Tibial nerve (tissue), 4 donors: ENCODE results near the gene DRP2. TPM values are rescaled to one million over a fixed set of nuclear protein-coding genes. Genes with fewer than 3 reads are reported as not detected.

ENCODE experiments used
- DNase-seq, 2 donors: peaks; one replicate each; pipeline ENCODE4 v3.0.0-alpha.2; 2019; ENCODE audit warnings: low spot score in 2 of 2
- H3K27ac ChIP-seq, 4 donors: fragments of 200-600 bp; sonication (generic) in 3 of 4; one replicate each; pipeline ENCODE4 v1.5.1; 2017 to 2019; ENCODE audit warnings: mild to moderate bottlenecking in 1 of 4
- H3K27me3 ChIP-seq, 2 donors: fragments of 200-600 bp; sonication (generic) in 1 of 2; one replicate each; pipeline versions ENCODE4 v1.5.1 to v1.6.0; 2017 to 2019
- H3K36me3 ChIP-seq, 3 donors: fragments of 200-600 bp; sonication (generic); one replicate each; pipeline ENCODE4 v1.5.1; 2018 to 2019
- H3K4me1 ChIP-seq, 4 donors: fragments of 200-600 bp; sonication (generic) in 3 of 4; one replicate each; pipeline ENCODE4 v1.5.1; 2017 to 2019
- H3K4me3 ChIP-seq, 4 donors: fragments of 200-600 bp; sonication (generic) in 3 of 4; one replicate each; pipeline ENCODE4 v1.5.1; 2017 to 2019; ENCODE audit warnings: mild to moderate bottlenecking in 1 of 4, moderate library complexity in 1 of 4
- H3K9me3 ChIP-seq, 4 donors: fragments of 200-600 bp; sonication (generic) in 3 of 4; one replicate each; pipeline ENCODE4 v1.5.1; 2017 to 2019
- CTCF ChIP-seq, 5 experiments: fragments of 200-600 bp in 3 of 5; fragments of 450-650 bp in 2 of 5; sonication (generic) in 3 of 5; IDR thresholded peaks; one replicate each; pipeline ENCODE4 v1.5.1; 2016 to 2019; ENCODE audit warnings: antibody characterized with exemption in 5 of 5, mild to moderate bottlenecking in 3 of 5, moderate library complexity in 2 of 5
- EP300 ChIP-seq, 2 donors: sonication (generic); formaldehyde crosslinking; IDR thresholded peaks; one replicate each; pipeline ENCODE4 v1.6.1; 2017; ENCODE audit warnings: antibody characterized with exemption in 2 of 2, mild to moderate bottlenecking in 1 of 2
- POLR2A ChIP-seq, 2 donors: fragments of 450-650 bp; IDR thresholded peaks; one replicate each; pipeline ENCODE4 v1.6.1; 2017; ENCODE audit warnings: antibody characterized with exemption in 2 of 2, mild to moderate bottlenecking in 2 of 2, moderate library complexity in 2 of 2
- WGBS, 2 donors: methylation state at CpG; one replicate each; pipeline ENCODE4 v1.1.5; 2018; 5-methylcytosine and 5-hydroxymethylcytosine counted together
- total RNA-seq, 4 donors: library from RNA; depleted of rRNA; stranded (reverse); fragments of >200 nt; gene quantifications; one replicate each; pipeline ENCODE4 v1.1.0, GENCODE V29; 2016

Gene DRP2
- total RNA-seq, 4 donors from 2014 or later, result 94.5 to 207 (median 183) TPM

GRCh38 chrX:101241531-101241930 lies 21.9 kb downstream of the DRP2 start:
- no peak for TF ChIP-seq POLR2A (IDR thresholded peaks at IDR 0.05)
- TF ChIP-seq EP300 (IDR thresholded peaks at IDR 0.05), result no peak
- no peak for TF ChIP-seq CTCF (IDR thresholded peaks at IDR 0.05)
- Histone ChIP-seq H3K4me3 (no peak overlapping the region), H3K36me3 (no peaks in the 10 kb centered on the region), H3K27me3 (no peaks in the 10 kb centered on the region), H3K9me3 (no peaks in the 10 kb centered on the region), H3K27ac (no peak overlapping the region), H3K4me1 (no peaks in the 10 kb centered on the region)
- no peak for DNase-seq
- 89 to 99% methylated on average over 9 of the region's 9 CpGs for WGBS, 2 donors

GRCh38 chrX:101252634-101253033 lies 33.0 kb downstream of the DRP2 start:
- Histone ChIP-seq H3K4me3 (no peak overlapping the region), H3K27me3 (no peaks in the 10 kb centered on the region), H3K4me1 (no peaks in the 10 kb centered on the region), H3K36me3 (no peaks in the 10 kb centered on the region), H3K9me3 (no peaks in the 10 kb centered on the region), H3K27ac (no peak overlapping the region)
- DNase-seq, result no peak
- no peak for TF ChIP-seq POLR2A (IDR thresholded peaks at IDR 0.05)
- no peak for TF ChIP-seq CTCF (IDR thresholded peaks at IDR 0.05)
- no peak for TF ChIP-seq EP300 (IDR thresholded peaks at IDR 0.05)
- WGBS, 2 donors, result 60 to 64% methylated on average over 1 to 2 of the region's 2 CpGs

GRCh38 chrX:101257448-101258258 lies 38.1 kb downstream of the DRP2 start:
- Histone ChIP-seq H3K4me1 (no peaks in the 10 kb centered on the region), H3K27me3 (no peaks in the 10 kb centered on the region), H3K9me3 (no peaks in the 10 kb centered on the region), H3K4me3 (no peak overlapping the region), H3K27ac (no peak overlapping the region), H3K36me3 (no peaks in the 10 kb centered on the region)
- no peak for DNase-seq
- 58 to 66% methylated on average over 4 of the region's 4 CpGs for WGBS, 2 donors
- TF ChIP-seq CTCF (IDR thresholded peaks at IDR 0.05), result no peak
- no peak for TF ChIP-seq EP300 (IDR thresholded peaks at IDR 0.05)
- TF ChIP-seq POLR2A (IDR thresholded peaks at IDR 0.05), result no peak

GRCh38 chrX:101258259-101258581 lies 38.6 kb downstream of the DRP2 start:
- WGBS, 2 donors, result 88% methylated on average over 5 to 11 of the region's 11 CpGs
- no peaks in the 10 kb centered on the region for H3K27me3 ChIP-seq
- TF ChIP-seq EP300 (IDR thresholded peaks at IDR 0.05), result no peak
- TF ChIP-seq CTCF (IDR thresholded peaks at IDR 0.05), result no peak
- no peak for TF ChIP-seq POLR2A (IDR thresholded peaks at IDR 0.05)

GRCh38 chrX:101260435-101260834 lies 40.8 kb downstream of the DRP2 start:
- Histone ChIP-seq H3K36me3 (no peaks in the 10 kb centered on the region), H3K9me3 (no peaks in the 10 kb centered on the region), H3K27me3 (no peaks in the 10 kb centered on the region), H3K27ac (no peak overlapping the region), H3K4me3 (no peak overlapping the region), H3K4me1 (no peaks in the 10 kb centered on the region)
- WGBS, 2 donors, result 71 to 75% methylated on average over 4 of the region's 4 CpGs
- DNase-seq, result no peak
- TF ChIP-seq CTCF (IDR thresholded peaks at IDR 0.05), result no peak
- TF ChIP-seq POLR2A (IDR thresholded peaks at IDR 0.05), result no peak
- TF ChIP-seq EP300 (IDR thresholded peaks at IDR 0.05), result no peak

More at GRCh38 chrX:101258259-101258581, 38.6 kb downstream of the DRP2 start:
- H3K9me3 ChIP-seq, result no peaks in the 10 kb centered on the region
- DNase-seq, result no peak
- H3K27ac ChIP-seq, result no peak overlapping the region
- no peaks in the 10 kb centered on the region for H3K36me3 ChIP-seq
- H3K4me1 ChIP-seq, result no peaks in the 10 kb centered on the region
- H3K4me3 ChIP-seq, result no peak overlapping the region
